Astrocyte of the spinal cord (primary cell): ENCODE data around the gene PUS10.

Experiments
- DNase-seq: peaks from one replicate; pipeline ENCODE4 v3.0.0; 2011; ENCODE audit warnings: low read depth, low spot score
- H3K4me3 ChIP-seq: 2 replicates; pipeline ENCODE4 v1.5.1; 2011; ENCODE audit warnings: low read depth, mild to moderate bottlenecking, low read length, moderate library complexity
- in situ Hi-C: cut with HindIII; loops from 2 replicates; pipeline ENCODE4 v1.10.0; 2017; ENCODE audit warnings: low sequenced_read_pairs
- TF ChIP-seq, protein P1 (sequence below): IDR thresholded peaks from 2 replicates; pipeline ENCODE4 v1.5.1; 2012; ENCODE audit warnings: low read depth, mild to moderate bottlenecking, low read length, inconsistent platforms

Gene PUS10, protein sequence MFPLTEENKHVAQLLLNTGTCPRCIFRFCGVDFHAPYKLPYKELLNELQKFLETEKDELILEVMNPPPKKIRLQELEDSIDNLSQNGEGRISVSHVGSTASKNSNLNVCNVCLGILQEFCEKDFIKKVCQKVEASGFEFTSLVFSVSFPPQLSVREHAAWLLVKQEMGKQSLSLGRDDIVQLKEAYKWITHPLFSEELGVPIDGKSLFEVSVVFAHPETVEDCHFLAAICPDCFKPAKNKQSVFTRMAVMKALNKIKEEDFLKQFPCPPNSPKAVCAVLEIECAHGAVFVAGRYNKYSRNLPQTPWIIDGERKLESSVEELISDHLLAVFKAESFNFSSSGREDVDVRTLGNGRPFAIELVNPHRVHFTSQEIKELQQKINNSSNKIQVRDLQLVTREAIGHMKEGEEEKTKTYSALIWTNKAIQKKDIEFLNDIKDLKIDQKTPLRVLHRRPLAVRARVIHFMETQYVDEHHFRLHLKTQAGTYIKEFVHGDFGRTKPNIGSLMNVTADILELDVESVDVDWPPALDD

DNA sequence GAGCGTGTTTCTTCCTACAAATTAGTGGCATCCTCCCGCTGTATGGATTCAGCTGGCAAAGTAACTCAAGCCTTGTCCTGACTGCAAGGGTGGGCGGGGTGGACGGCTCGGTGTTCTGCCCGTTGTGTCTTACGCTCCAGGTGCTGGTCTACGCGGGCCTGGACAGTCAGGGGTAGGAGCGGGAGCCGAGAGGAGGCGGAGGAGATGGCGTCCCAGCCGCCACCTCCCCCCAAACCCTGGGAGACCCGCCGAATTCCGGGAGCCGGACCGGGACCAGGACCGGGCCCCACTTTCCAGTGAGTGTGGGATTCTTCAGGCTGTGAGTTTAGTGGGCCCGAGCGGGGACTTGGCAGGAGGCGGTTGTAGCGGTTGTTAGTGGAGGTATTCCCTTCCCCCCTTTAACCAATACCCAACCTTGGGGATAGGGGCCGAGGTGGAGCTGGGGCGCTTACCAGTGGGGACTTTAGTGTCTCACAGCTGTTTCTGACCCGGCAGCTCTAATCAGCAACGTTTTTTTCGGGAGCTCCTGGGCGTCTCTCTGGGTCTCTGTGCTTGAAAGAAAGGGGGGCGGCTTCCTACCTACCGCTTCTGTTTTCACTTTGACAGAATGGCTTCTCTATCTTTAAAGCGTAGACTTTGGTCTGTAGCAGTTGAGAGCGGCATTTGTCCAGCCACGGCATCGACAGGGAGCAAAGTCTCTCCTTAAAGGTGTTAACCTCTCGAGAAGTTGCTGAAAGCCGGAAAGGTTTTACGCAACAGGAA is at the start of gene PUS10, which contains the start of gene PEX13:
TSS of gene PUS10 (minus strand) at position 700 of the 762 bp plus-strand sequence. CDS start 6,365 bp downstream, outside the sequence.
TSS of gene PEX13 (plus strand) at position 165 of the 762 bp plus-strand sequence. CDS start at position 205, 40 bp downstream.
- TF ChIP-seq, protein P1, sequence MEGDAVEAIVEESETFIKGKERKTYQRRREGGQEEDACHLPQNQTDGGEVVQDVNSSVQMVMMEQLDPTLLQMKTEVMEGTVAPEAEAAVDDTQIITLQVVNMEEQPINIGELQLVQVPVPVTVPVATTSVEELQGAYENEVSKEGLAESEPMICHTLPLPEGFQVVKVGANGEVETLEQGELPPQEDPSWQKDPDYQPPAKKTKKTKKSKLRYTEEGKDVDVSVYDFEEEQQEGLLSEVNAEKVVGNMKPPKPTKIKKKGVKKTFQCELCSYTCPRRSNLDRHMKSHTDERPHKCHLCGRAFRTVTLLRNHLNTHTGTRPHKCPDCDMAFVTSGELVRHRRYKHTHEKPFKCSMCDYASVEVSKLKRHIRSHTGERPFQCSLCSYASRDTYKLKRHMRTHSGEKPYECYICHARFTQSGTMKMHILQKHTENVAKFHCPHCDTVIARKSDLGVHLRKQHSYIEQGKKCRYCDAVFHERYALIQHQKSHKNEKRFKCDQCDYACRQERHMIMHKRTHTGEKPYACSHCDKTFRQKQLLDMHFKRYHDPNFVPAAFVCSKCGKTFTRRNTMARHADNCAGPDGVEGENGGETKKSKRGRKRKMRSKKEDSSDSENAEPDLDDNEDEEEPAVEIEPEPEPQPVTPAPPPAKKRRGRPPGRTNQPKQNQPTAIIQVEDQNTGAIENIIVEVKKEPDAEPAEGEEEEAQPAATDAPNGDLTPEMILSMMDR: no peak
- in situ Hi-C loops: no loop called here
- peak within 1 kb of the TSS; percentile 92 for H3K4me3 ChIP-seq
- no peak for DNase-seq

DNA sequence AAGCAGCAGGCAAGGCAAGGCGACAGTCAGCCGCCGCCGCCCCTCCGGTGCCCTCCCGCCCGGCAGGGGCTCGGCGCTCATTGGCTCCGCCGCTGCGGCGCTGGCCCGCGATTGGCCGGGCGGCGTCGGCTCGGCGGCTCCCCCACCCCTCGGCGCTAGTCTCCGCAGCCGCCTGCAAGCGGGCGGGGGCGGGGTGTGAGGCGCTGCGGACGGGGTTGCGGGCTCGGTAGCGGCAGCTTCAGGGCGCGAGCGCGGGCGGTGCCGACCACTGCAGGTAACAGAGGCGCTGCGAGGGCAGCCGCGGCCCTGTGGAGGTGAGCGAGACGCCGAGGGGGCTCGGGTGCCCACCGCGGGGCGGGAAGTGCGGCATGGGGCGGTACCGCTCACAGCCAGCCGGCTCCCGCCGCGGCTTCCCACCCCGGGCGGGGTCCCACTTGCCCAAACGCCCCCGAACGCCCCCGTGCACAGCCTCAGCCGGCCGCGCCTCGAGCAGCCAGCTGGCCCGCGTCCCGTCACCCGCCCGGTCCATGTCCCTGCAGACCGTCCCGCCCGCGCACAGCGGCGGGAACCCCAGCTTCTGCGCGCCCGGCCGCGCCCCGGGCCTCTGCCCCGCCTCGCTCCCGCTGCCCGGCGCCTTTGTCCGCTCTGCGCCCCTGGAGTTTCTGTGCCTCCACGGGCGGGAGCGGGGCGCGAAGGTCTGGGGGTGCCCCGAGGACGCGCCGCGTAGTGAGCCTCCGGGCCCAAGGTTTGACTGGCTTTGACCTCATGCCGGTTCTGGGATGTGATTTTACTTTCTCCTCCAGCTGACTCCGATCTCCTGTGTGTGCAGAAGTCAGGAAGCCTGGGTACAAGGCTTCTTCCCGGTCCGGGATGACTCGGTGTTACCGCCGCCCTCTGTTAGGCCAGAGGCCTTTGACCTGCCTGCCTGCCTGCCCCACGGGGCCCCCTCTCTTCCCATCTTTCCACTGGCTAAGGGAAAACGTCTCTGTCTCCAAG is 48.0 kb upstream of the PUS10 start, which contains the start of gene SANBR:
TSS of gene SANBR (plus strand) at position 158 of the 996 bp plus-strand sequence. CDS start 4,480 bp downstream, outside the sequence.
- peak within 1 kb of the TSS; percentile 58 for H3K4me3 ChIP-seq
- TF ChIP-seq, protein P1: no peak
- in situ Hi-C loops: no loop called here
- DNase-seq: peak; percentile 75

DNA sequence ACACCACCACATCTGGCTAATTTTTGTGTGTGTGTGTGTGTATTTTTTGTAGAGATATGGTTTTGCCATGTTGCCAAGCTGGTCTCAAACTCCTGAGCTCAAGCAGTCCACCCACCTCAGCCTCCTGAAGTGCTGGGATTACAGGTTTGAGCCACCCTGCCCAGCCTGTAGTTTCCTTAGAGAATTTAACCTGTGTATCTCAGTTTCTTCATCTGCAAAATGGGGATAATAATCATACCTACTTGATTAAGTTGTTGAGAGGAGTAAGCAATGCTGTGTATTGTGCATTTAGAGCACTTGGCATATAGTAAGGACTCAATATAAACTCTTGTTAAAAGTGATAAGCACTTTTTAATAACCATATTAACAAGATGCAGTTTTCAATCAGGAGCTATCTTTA is 41.3 kb upstream of the PUS10 start:
- no peak overlapping the region for H3K4me3 ChIP-seq
- DNase-seq: no peak
- in situ Hi-C loops: no loop called here
- TF ChIP-seq, protein P1: no peak

DNA sequence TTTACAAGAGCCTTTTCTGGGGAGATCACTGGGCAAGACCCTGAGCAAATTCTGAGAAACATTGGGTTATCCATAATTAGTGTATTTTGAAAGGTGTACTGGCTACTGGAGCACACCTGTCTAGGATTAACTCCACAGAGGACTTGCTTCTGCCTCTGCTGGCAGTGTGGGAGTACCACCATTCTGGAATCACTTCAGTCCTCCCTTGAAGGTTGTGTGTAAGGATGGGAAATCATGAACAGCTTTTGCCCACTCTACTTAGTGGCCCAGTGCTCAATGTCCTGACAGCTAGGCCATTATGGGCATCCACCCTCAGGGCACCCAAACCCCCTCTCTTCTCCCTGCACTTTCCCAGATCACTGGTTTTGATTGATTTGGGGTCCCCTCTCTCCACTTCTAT is 39.5 kb upstream of the PUS10 start:
- DNase-seq: no peak
- no peak overlapping the region for H3K4me3 ChIP-seq
- in situ Hi-C loops: no loop called here
- TF ChIP-seq, protein P1: no peak

DNA sequence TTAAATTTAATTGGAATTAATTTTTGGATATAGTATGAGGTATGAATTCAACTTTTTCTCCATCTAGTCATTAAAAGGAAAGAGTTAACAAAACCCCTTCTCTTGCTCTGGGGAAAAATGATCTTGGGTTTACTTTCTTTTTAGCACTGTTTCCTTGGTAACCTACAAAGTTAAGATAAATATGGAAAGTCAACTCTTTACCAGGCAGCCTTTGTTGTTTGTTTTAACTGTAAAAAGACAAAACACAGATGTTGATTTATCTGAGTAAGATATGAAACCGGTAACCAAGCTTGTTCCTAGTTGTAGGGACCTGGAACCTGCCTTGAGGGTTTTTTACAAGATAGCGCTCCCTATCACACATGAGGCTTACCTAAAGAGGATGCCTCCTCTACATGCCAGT is 37.5 kb upstream of the PUS10 start:
- peak; percentile 45 for DNase-seq
- H3K4me3 ChIP-seq: no peak overlapping the region
- TF ChIP-seq, protein P1: no peak
- in situ Hi-C loops: no loop called here
